Measurements from ENCODE around the gene UACA. TPM values are rescaled to one million over a fixed set of nuclear protein-coding genes. Genes with fewer than 3 reads are reported as not detected.
A peak's percentile ranks its signal among the peaks of the same experiment; 100 is the strongest.

The UACA gene
- total and polyA plus RNA-seq, 2 experiments from 2014 or later: 46.7 to 58.7 TPM

DNA sequence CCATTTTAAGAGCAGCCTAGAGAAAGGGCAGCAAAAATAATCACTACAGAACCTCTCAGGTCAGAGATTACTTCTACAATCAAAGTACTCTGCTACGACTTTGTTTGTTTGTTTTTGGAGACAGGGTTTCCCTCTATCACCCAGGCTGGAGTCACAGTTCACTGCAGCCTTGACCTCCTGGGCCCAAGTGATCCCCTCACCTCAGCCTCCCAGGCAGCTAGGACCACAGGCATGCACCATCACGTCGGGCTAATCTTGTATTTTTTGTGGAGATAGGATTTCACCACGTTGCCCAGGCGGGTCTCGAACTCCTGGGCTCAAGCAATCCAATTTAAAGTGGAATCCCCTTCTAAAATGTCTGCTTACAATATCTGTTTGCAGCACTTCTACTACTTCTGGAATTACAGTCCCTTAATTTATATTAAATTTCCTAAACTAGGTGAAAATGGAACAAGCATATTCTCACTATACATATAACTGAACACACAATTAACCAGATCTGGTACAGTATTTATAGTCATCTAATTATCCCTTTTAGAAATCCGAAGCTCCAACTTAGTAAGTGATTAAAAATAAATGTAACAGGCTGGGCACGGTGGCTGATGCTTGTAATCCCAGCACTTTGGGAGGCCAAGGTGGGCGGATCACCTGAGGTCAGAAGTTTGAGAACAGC is 4.4 kb downstream of the UACA start:
- peaks cover 86% of the 10 kb centered on the region for H3K79me2 ChIP-seq
- H3K4me3 ChIP-seq: no peak overlapping the region
- H3K9me3 ChIP-seq (ENCODE audit: low read depth): no peaks in the 10 kb centered on the region
- no peaks in the 10 kb centered on the region for H3K27me3 ChIP-seq
- H3K4me1 ChIP-seq (ENCODE audit: insufficient read depth): peaks cover 6% of the 10 kb centered on the region
- no peaks in the 10 kb centered on the region for H3K36me3 ChIP-seq (replicated peaks; ENCODE audit: insufficient read depth, low read depth)
- peak overlapping the region; percentile 41 for H3K4me2 ChIP-seq
- H3K27ac ChIP-seq: no peak overlapping the region
- H4K20me1 ChIP-seq (ENCODE audit: insufficient read depth, poor library complexity, severe bottlenecking): no peaks in the 10 kb centered on the region
- H3K9me2 ChIP-seq (replicated peaks; ENCODE audit: insufficient read depth): no peaks in the 10 kb centered on the region
- no peak for DNase-seq (ENCODE audit: low spot score)
- no peak overlapping the region for H2AFZ ChIP-seq
- 57% methylated on average over 9 of the region's 9 CpGs for WGBS (ENCODE audit: low lambda C conversion rate, missing lambda C conversion rate)
- TF ChIP-seq EZH2 (IDR thresholded peaks at IDR 0.05; ENCODE audit: borderline replicate concordance) (no peak), EZH2phosphoT487 (IDR thresholded peaks at IDR 0.05; ENCODE audit: low read depth, severe bottlenecking, unreplicated experiment) (no peak)
- TF ChIP-seq, protein P1, sequence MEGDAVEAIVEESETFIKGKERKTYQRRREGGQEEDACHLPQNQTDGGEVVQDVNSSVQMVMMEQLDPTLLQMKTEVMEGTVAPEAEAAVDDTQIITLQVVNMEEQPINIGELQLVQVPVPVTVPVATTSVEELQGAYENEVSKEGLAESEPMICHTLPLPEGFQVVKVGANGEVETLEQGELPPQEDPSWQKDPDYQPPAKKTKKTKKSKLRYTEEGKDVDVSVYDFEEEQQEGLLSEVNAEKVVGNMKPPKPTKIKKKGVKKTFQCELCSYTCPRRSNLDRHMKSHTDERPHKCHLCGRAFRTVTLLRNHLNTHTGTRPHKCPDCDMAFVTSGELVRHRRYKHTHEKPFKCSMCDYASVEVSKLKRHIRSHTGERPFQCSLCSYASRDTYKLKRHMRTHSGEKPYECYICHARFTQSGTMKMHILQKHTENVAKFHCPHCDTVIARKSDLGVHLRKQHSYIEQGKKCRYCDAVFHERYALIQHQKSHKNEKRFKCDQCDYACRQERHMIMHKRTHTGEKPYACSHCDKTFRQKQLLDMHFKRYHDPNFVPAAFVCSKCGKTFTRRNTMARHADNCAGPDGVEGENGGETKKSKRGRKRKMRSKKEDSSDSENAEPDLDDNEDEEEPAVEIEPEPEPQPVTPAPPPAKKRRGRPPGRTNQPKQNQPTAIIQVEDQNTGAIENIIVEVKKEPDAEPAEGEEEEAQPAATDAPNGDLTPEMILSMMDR (IDR thresholded peaks at IDR 0.05; ENCODE audit: poor library complexity): no peak

DNA sequence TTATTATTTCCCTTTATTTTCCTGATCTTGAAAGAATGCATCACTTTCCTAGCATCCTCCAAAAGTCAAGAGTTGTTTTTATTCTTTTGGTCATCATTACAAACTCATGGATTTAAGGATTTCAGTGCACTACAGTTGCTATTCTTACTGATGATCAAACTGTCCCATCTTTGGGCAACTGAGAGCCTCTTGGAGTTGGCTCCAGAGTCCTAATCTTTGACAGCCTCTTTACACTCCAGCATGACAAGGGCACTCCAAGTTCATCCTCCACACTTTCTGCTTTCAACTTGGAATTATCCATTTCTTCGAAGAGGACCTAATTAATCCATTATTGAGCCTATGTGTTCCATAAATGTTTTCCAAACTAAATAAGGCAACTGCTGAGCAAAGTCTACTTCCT is 5.7 kb downstream of the UACA start:
- TF ChIP-seq EZH2 (IDR thresholded peaks at IDR 0.05; ENCODE audit: borderline replicate concordance): no peak
- no peak for TF ChIP-seq EZH2phosphoT487 (IDR thresholded peaks at IDR 0.05; ENCODE audit: low read depth, severe bottlenecking, unreplicated experiment)
- TF ChIP-seq, protein P1 (IDR thresholded peaks at IDR 0.05; ENCODE audit: poor library complexity): no peak
- no peaks in the 10 kb centered on the region for H3K9me3 ChIP-seq (ENCODE audit: low read depth)
- peaks cover 6% of the 10 kb centered on the region for H3K4me1 ChIP-seq (ENCODE audit: insufficient read depth)
- H3K79me2 ChIP-seq: peaks cover 99% of the 10 kb centered on the region
- no peaks in the 10 kb centered on the region for H3K36me3 ChIP-seq (replicated peaks; ENCODE audit: insufficient read depth, low read depth)
- H3K27ac ChIP-seq: no peak overlapping the region
- no peaks in the 10 kb centered on the region for H4K20me1 ChIP-seq (ENCODE audit: insufficient read depth, poor library complexity, severe bottlenecking)
- no peak overlapping the region for H3K4me3 ChIP-seq
- no peaks in the 10 kb centered on the region for H3K27me3 ChIP-seq
- WGBS (ENCODE audit: low lambda C conversion rate, missing lambda C conversion rate): 81% methylated on average over 1 of the region's 1 CpG
- H3K4me2 ChIP-seq: no peak overlapping the region
- no peaks in the 10 kb centered on the region for H3K9me2 ChIP-seq (replicated peaks; ENCODE audit: insufficient read depth)
- no peak overlapping the region for H2AFZ ChIP-seq
- DNase-seq (ENCODE audit: low spot score): no peak

DNA sequence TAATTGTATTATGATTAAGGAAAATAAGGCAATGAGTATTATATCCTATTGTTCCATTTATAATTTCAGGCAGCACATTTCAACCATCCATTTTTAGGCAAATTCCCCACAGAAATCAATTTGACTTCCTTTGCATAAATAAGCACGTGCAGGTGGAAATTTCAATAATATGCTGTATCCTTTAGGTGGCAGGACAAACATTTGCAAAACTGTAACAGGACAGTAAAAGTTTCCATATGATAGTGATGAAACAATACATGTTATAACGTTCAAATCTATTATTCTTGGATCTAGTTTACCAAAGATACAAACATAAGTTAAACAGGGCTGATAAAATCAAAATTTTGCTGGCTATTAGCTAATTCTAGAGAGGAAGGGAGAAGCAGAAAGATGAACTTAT is 8.5 kb downstream of the UACA start:
- TF ChIP-seq EZH2 (IDR thresholded peaks at IDR 0.05; ENCODE audit: borderline replicate concordance): no peak
- no peak for TF ChIP-seq EZH2phosphoT487 (IDR thresholded peaks at IDR 0.05; ENCODE audit: low read depth, severe bottlenecking, unreplicated experiment)
- TF ChIP-seq, protein P1 (IDR thresholded peaks at IDR 0.05; ENCODE audit: poor library complexity): no peak
- Histone ChIP-seq H3K4me2 (no peak overlapping the region), H3K4me1 (ENCODE audit: insufficient read depth) (peaks cover 6% of the 10 kb centered on the region), H3K36me3 (replicated peaks; ENCODE audit: insufficient read depth, low read depth) (no peaks in the 10 kb centered on the region), H3K79me2 (peaks cover 92% of the 10 kb centered on the region), H3K27me3 (no peaks in the 10 kb centered on the region), H2AFZ (no peak overlapping the region), H3K9me2 (replicated peaks; ENCODE audit: insufficient read depth) (no peaks in the 10 kb centered on the region), H4K20me1 (ENCODE audit: insufficient read depth, poor library complexity, severe bottlenecking) (no peaks in the 10 kb centered on the region), H3K9me3 (ENCODE audit: low read depth) (no peaks in the 10 kb centered on the region), H3K27ac (no peak overlapping the region), H3K4me3 (no peak overlapping the region)
- 80% methylated on average over 2 of the region's 2 CpGs for WGBS (ENCODE audit: low lambda C conversion rate, missing lambda C conversion rate)
- DNase-seq (ENCODE audit: low spot score): no peak

Data from hepatocyte (in vitro differentiated cells).